Adrenal gland (tissue), 12 donors: ENCODE data around the gene SIGLEC5. TPM values are rescaled to one million over a fixed set of nuclear protein-coding genes. Genes with fewer than 3 reads are reported as not detected.

Source experiments
- DNase-seq, 7 donors: peaks; one replicate each; pipeline ENCODE4 v3.0.0-alpha.2; 2019 to 2020
- H3K27ac ChIP-seq, 5 donors: fragments of 200-600 bp; sonication (generic) in 4 of 5; 1 replicate in 3 of 5; 2 replicates in 2 of 5; pipeline versions ENCODE4 v1.5.1 to v1.8.0; 2016 to 2020; ENCODE audit warnings: mild to moderate bottlenecking in 1 of 5
- H3K27me3 ChIP-seq: fragments of 200-600 bp; 2 replicates; pipeline ENCODE4 v1.8.0; 2021
- H3K36me3 ChIP-seq, 2 donors: fragments of 200-600 bp; replicated peaks in 1 of 2; 1 replicate in 1 of 2; 2 replicates in 1 of 2; pipeline versions ENCODE4 v1.5.1 to v1.8.0; 2018 to 2022
- H3K4me1 ChIP-seq, 2 donors: fragments of 200-600 bp; replicated peaks in 1 of 2; 1 replicate in 1 of 2; 2 replicates in 1 of 2; pipeline versions ENCODE4 v1.5.1 to v1.8.0; 2018 to 2021
- H3K4me3 ChIP-seq, 4 donors: fragments of 200-600 bp; sonication (generic) in 3 of 4; one replicate each; pipeline ENCODE4 v1.5.1; 2016 to 2018
- H3K9me3 ChIP-seq, 3 donors: fragments of 200-600 bp; sonication (generic) in 1 of 3; replicated peaks in 1 of 3; 1 replicate in 2 of 3; 2 replicates in 1 of 3; pipeline versions ENCODE4 v1.5.1 to v1.8.0; 2016 to 2021
- CTCF ChIP-seq, 6 experiments: fragments of 450-650 bp in 4 of 6; fragments of 200-600 bp in 2 of 6; sonication (generic) in 1 of 6; IDR thresholded peaks; 1 replicate in 5 of 6; 2 replicates in 1 of 6; pipeline versions ENCODE4 v1.5.1 to v1.8.0; 2016 to 2021; ENCODE audit warnings: antibody characterized with exemption in 6 of 6, mild to moderate bottlenecking in 2 of 6, moderate library complexity in 1 of 6
- POLR2A ChIP-seq, 2 donors: fragments of 450-650 bp; IDR thresholded peaks; one replicate each; pipeline ENCODE4 v1.6.1; 2017; ENCODE audit warnings: antibody characterized with exemption in 2 of 2, mild to moderate bottlenecking in 2 of 2, moderate library complexity in 1 of 2
- WGBS, 4 donors: extraction: QIAGEN DNeasy Blood & Tissue Kit in 2 of 4; methylation state at CpG; one replicate each; pipeline versions ENCODE4 v1.1.5 to v1.1.7; 2013 to 2017; 5-methylcytosine and 5-hydroxymethylcytosine counted together
- intact Hi-C, 2 donors: fragments of 100-400 bp; cut with DNase I; formaldehyde crosslinking; loops; one replicate each; pipeline versions ENCODE4 v1.14.1 to v1.15.0; 2022 to 2023
- polyA plus RNA-seq, 3 donors: library from polyadenylated mRNA; stranded (reverse); fragments of 200-250 nt in 2 of 3; fragments of 350-450 nt in 1 of 3; fragmentation: Illumina TruSeq in 1 of 3; extraction: RNeasy Lipid Tissue Mini Kit (QIAGEN cat#74804) in 1 of 3; gene quantifications; one replicate each; pipeline ENCODE4 v1.2.3, GENCODE V29; 2013 to 2014
- total RNA-seq, 9 donors: library from RNA; depleted of rRNA in 4 of 9; stranded (reverse); fragments of >200 nt in 4 of 9; fragments of 120-200 nt in 1 of 9; fragmentation: NEBNext Ultra II Directional in 1 of 9; extraction: Animal tissue kit (Norgen Biotek cat#: 25700) in 1 of 9; gene quantifications; one replicate each; pipeline versions ENCODE4 v1.1.0 to v1.2.4, GENCODE V29; 2013 to 2023
- donor health status: healthy with polysubstance abuse.
- donor health status: Bipolar disorder and iron deficiency.
- donor health status: DM: yes; HTN: yes; CAD: no.
- donor health status: DM: no; HTN: no; CAD: no.
- donor health status: DM: no; HTN: no; CAD: no.
- donor health status: DM: yes; HTN: yes; CAD: no.

SIGLEC5 gene
- total and polyA plus RNA-seq, 12 donors: 0.11 to 3.0 (median 0.57) TPM; not detected in 7

- no peak for TF ChIP-seq POLR2A (IDR thresholded peaks at IDR 0.05)
- H3K4me3 ChIP-seq: no peak overlapping the region
- WGBS, 4 donors: 55 to 61% (median 56%) methylated on average over 2 of the region's 2 CpGs
- no peaks in the 10 kb centered on the region for H3K9me3 ChIP-seq
- H3K27me3 ChIP-seq: peaks cover 4% of the 10 kb centered on the region
- H3K27ac ChIP-seq: no peak overlapping the region
- H3K36me3 ChIP-seq: no peaks in the 10 kb centered on the region
- no peak for DNase-seq
- H3K4me1 ChIP-seq: no peaks in the 10 kb centered on the region
- intact Hi-C loops: no loop called here
These were observed 3.5 kb downstream of the SIGLEC5 start for GRCh38 chr19:51626675-51627074.

- no peaks in the 10 kb centered on the region for H3K9me3 ChIP-seq
- no peak for DNase-seq
- H3K27ac ChIP-seq: no peak overlapping the region
- intact Hi-C loops: no loop called here
- peaks cover 4% of the 10 kb centered on the region for H3K27me3 ChIP-seq
- no peaks in the 10 kb centered on the region for H3K36me3 ChIP-seq
- 29 to 50% (median 46%) methylated on average over 2 of the region's 2 CpGs for WGBS, 4 donors
- no peak overlapping the region for H3K4me3 ChIP-seq
- TF ChIP-seq CTCF (IDR thresholded peaks at IDR 0.05) (no peak), POLR2A (IDR thresholded peaks at IDR 0.05) (no peak)
- H3K4me1 ChIP-seq: no peaks in the 10 kb centered on the region
These were observed 9.0 kb downstream of the SIGLEC5 start for GRCh38 chr19:51621178-51621577.

GRCh38 chr19:51615991-51616390 is 14.2 kb downstream of the SIGLEC5 start:
- H3K27ac ChIP-seq: no peak overlapping the region
- H3K27me3 ChIP-seq: peaks cover 15% of the 10 kb centered on the region
- H3K36me3 ChIP-seq: no peaks in the 10 kb centered on the region
- no peak for TF ChIP-seq CTCF (IDR thresholded peaks at IDR 0.05)
- TF ChIP-seq POLR2A (IDR thresholded peaks at IDR 0.05): no peak
- H3K4me3 ChIP-seq: no peak overlapping the region
- no peak for DNase-seq
- H3K9me3 ChIP-seq: no peaks in the 10 kb centered on the region
- 70 to 88% (median 77%) methylated on average over 7 of the region's 7 CpGs for WGBS, 4 donors
- intact Hi-C loops: no loop called here
- no peaks in the 10 kb centered on the region for H3K4me1 ChIP-seq

- no peak for DNase-seq
- 49 to 71% (median 63%) methylated on average over 5 of the region's 5 CpGs for WGBS, 4 donors
- TF ChIP-seq POLR2A (IDR thresholded peaks at IDR 0.05) (no peak), CTCF (IDR thresholded peaks at IDR 0.05) (no peak)
- Histone ChIP-seq H3K27me3 (peaks cover 15% of the 10 kb centered on the region), H3K27ac (no peak overlapping the region), H3K36me3 (no peaks in the 10 kb centered on the region), H3K4me1 (no peaks in the 10 kb centered on the region), H3K4me3 (no peak overlapping the region), H3K9me3 (no peaks in the 10 kb centered on the region)
- intact Hi-C loops: no loop called here
These were observed 15.4 kb downstream of the SIGLEC5 start for GRCh38 chr19:51614789-51615188.

GRCh38 chr19:51610576-51610975 is 19.6 kb downstream of the SIGLEC5 start:
- no peak for DNase-seq
- Histone ChIP-seq H3K27me3 (peaks cover 15% of the 10 kb centered on the region), H3K9me3 (no peaks in the 10 kb centered on the region), H3K4me3 (no peak overlapping the region), H3K4me1 (no peaks in the 10 kb centered on the region), H3K36me3 (no peaks in the 10 kb centered on the region), H3K27ac (no peak overlapping the region)
- intact Hi-C loops: no loop called here
- TF ChIP-seq POLR2A (IDR thresholded peaks at IDR 0.05) (no peak), CTCF (IDR thresholded peaks at IDR 0.05) (no peak)
- 78 to 82% (median 80%) methylated on average over 1 of the region's 1 CpG for WGBS, 4 donors
